HEK293T (cell line): ENCODE results near the gene CRYBB1.

ENCODE experiments used
- FOXK2 ChIP-seq: fragments of 450-650 bp; IDR thresholded peaks from 2 replicates; pipeline ENCODE4 v1.6.1; 2016; ENCODE audit warnings: mild to moderate bottlenecking
- FOXM1 ChIP-seq: fragments of 450-650 bp; IDR thresholded peaks from 2 replicates; pipeline ENCODE4 v1.6.1; 2017; ENCODE audit warnings: mild to moderate bottlenecking, borderline replicate concordance
- TARDBP ChIP-seq: fragments of 450-650 bp; IDR thresholded peaks from 2 replicates; pipeline ENCODE4 v1.6.1; 2016
- ZNF384 ChIP-seq: fragments of 450-650 bp; IDR thresholded peaks from 2 replicates; pipeline ENCODE4 v1.6.1; 2016

DNA sequence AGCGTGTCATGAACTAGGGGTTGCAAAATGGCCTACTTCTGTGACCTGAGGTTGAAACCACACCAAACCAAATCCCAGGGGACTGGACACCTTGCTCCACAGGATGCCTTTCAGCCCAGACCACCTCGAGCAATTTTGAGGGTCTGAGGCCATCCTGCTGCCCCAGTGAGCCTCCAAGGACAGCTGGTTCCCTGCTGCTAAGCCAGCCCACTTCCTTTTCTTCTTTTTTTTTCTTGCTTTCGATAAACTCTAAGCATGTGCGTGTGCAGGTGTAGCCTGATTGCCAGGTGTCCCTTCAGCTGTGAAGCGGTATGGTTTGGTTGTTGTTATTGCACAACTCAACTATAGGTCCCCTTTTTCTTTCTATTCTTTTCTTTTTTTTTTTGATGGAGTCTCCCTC is 2.7 kb downstream of the CRYBB1 start:
- TF ChIP-seq TARDBP (no peak), FOXK2 (no peak), FOXM1 (no peak), ZNF384 (no peak)
